ENCODE results near the gene CATSPERB.

The CATSPERB gene

GRCh38 chr14:91750634-91751198, 18.8 kb upstream of the CATSPERB start:
- no peak overlapping the region for H3K4me3 ChIP-seq (ENCODE audit: control insufficient read depth, low read depth, low read length)
- TF ChIP-seq CTCF (IDR thresholded peaks at IDR 0.05; ENCODE audit: control insufficient read depth, insufficient read depth, low read depth, low read length, missing control alignments): no peak
- no peak for DNase-seq (ENCODE audit: low read depth)

GRCh38 chr14:91749868-91750267, 18.0 kb upstream of the CATSPERB start:
- H3K4me3 ChIP-seq (ENCODE audit: control insufficient read depth, low read depth, low read length): no peak overlapping the region
- DNase-seq (ENCODE audit: low read depth): no peak
- TF ChIP-seq CTCF (IDR thresholded peaks at IDR 0.05; ENCODE audit: control insufficient read depth, insufficient read depth, low read depth, low read length, missing control alignments): no peak

- no peak overlapping the region for H3K4me3 ChIP-seq (ENCODE audit: control insufficient read depth, low read depth, low read length)
- no peak for DNase-seq (ENCODE audit: low read depth)
- no peak for TF ChIP-seq CTCF (IDR thresholded peaks at IDR 0.05; ENCODE audit: control insufficient read depth, insufficient read depth, low read depth, low read length, missing control alignments)
These were observed 16.2 kb upstream of the CATSPERB start for GRCh38 chr14:91748049-91748448.

- no peak for DNase-seq (ENCODE audit: low read depth)
- no peak for TF ChIP-seq CTCF (IDR thresholded peaks at IDR 0.05; ENCODE audit: control insufficient read depth, insufficient read depth, low read depth, low read length, missing control alignments)
- H3K4me3 ChIP-seq (ENCODE audit: control insufficient read depth, low read depth, low read length): no peak overlapping the region
These were observed 13.5 kb upstream of the CATSPERB start for GRCh38 chr14:91745344-91745743.

GRCh38 chr14:91744068-91744480, 12.2 kb upstream of the CATSPERB start:
- no peak for DNase-seq (ENCODE audit: low read depth)
- no peak for TF ChIP-seq CTCF (IDR thresholded peaks at IDR 0.05; ENCODE audit: control insufficient read depth, insufficient read depth, low read depth, low read length, missing control alignments)
- no peak overlapping the region for H3K4me3 ChIP-seq (ENCODE audit: control insufficient read depth, low read depth, low read length)

GRCh38 chr14:91743305-91743653, 11.4 kb upstream of the CATSPERB start:
- no peak for DNase-seq (ENCODE audit: low read depth)
- no peak overlapping the region for H3K4me3 ChIP-seq (ENCODE audit: control insufficient read depth, low read depth, low read length)
- TF ChIP-seq CTCF (IDR thresholded peaks at IDR 0.05; ENCODE audit: control insufficient read depth, insufficient read depth, low read depth, low read length, missing control alignments): no peak

Data from AG09309 (cell line).